Stimulated activated CD4-positive, alpha-beta T cell treated with anti-CD3 and anti-CD28 coated beads, Interleukin-4, amount 100 ng/mL, for 1 hour (primary cell): ENCODE measurements around the gene UNC80.

Experiments used
- DNase-seq: peaks from one replicate; pipeline ENCODE4 v3.0.0-alpha.2; 2020

Gene UNC80

GRCh38 chr2:210034087-210034683 is 262.6 kb downstream of the UNC80 start:
- no peak for DNase-seq

- DNase-seq = no peak
These were observed 264.0 kb downstream of the UNC80 start for GRCh38 chr2:210035679-210036078.

GRCh38 chr2:210038078-210038477 is 266.4 kb downstream of the UNC80 start:
- no peak for DNase-seq

- DNase-seq = no peak
These were observed 275.3 kb downstream of the UNC80 start for GRCh38 chr2:210046851-210047500.
